Activated T-cell treated with anti-CD3 and anti-CD28 coated beads for 24 hours (primary cell): ENCODE results near the gene EPHA2.
"Not testable (repeated sequence)": the region's sequence is repeated elsewhere in the genome, so short reads cannot be mapped to it uniquely, and the experiment has no call there.

Experiments
- DNase-seq: peaks from one replicate; pipeline ENCODE4 v3.0.0-alpha.2; 2020; ENCODE audit warnings: low read depth

EPHA2 gene

GRCh38 chr1:16155537-16156410 is at the start of gene EPHA2:
Gene EPHA2 (minus strand): TSS chr1:16156069. CDS start chr1:16155932, 137 bp downstream.
- no peak for DNase-seq

- DNase-seq: no peak
Measured at GRCh38 chr1:16205334-16205671, 49.4 kb upstream of the EPHA2 start.

GRCh38 chr1:16204634-16205333 is 48.9 kb upstream of the EPHA2 start:
- no peak for DNase-seq

- DNase-seq: no peak
Measured at GRCh38 chr1:16204216-16204615, 48.3 kb upstream of the EPHA2 start.

GRCh38 chr1:16203550-16203949 is 47.7 kb upstream of the EPHA2 start:
- no peak for DNase-seq

GRCh38 chr1:16202281-16203210 is 46.7 kb upstream of the EPHA2 start:
- DNase-seq: no peak

GRCh38 chr1:16199700-16200099 is 43.8 kb upstream of the EPHA2 start:
- DNase-seq: no peak

- DNase-seq: no peak
Measured at GRCh38 chr1:16199157-16199501, 43.3 kb upstream of the EPHA2 start.

GRCh38 chr1:16198444-16199156 is 42.7 kb upstream of the EPHA2 start:
- DNase-seq: no peak

- no peak for DNase-seq
Measured at GRCh38 chr1:16196874-16197273, 41.0 kb upstream of the EPHA2 start.

GRCh38 chr1:16196139-16196538 is 40.3 kb upstream of the EPHA2 start:
- DNase-seq: not testable (repeated sequence)

GRCh38 chr1:16195518-16195905 is 39.6 kb upstream of the EPHA2 start:
- no peak for DNase-seq

- DNase-seq: no peak
Measured at GRCh38 chr1:16191916-16192546, 36.2 kb upstream of the EPHA2 start.

- no peak for DNase-seq
Measured at GRCh38 chr1:16191309-16191708, 35.4 kb upstream of the EPHA2 start.

GRCh38 chr1:16189921-16190621 is 34.2 kb upstream of the EPHA2 start:
- DNase-seq: no peak

GRCh38 chr1:16189003-16189402 is 33.1 kb upstream of the EPHA2 start:
- DNase-seq: no peak

GRCh38 chr1:16187748-16188401 is 32.0 kb upstream of the EPHA2 start:
- DNase-seq: peak; percentile 78

GRCh38 chr1:16186655-16187235 is 30.9 kb upstream of the EPHA2 start:
- no peak for DNase-seq

- DNase-seq: no peak
Measured at GRCh38 chr1:16184557-16185303, 28.9 kb upstream of the EPHA2 start.
